Brain microvascular endothelial cell (primary cell): ENCODE data around the gene FUT8.

Source experiments
- DNase-seq: peaks from one replicate; pipeline ENCODE4 v3.0.0-alpha.2; 2020
- H3K27ac ChIP-seq: fragments of 250-450 bp; sonication (Bioruptor Pico); 2 replicates; pipeline ENCODE4 v1.5.1; 2020; ENCODE audit warnings: mild to moderate bottlenecking, moderate library complexity
- H3K27me3 ChIP-seq: fragments of 250-450 bp; sonication (Bioruptor Pico); replicated peaks from 2 replicates; pipeline ENCODE4 v1.5.1; 2020; ENCODE audit warnings: mild to moderate bottlenecking
- H3K36me3 ChIP-seq: fragments of 250-450 bp; sonication (Bioruptor Pico); replicated peaks from 2 replicates; pipeline ENCODE4 v1.5.1; 2020; ENCODE audit warnings: mild to moderate bottlenecking
- H3K4me3 ChIP-seq: 2 replicates; pipeline ENCODE4 v1.5.1; 2011; ENCODE audit warnings: low read depth, mild to moderate bottlenecking, control low read depth, low read length, moderate library complexity
- CTCF ChIP-seq: IDR thresholded peaks from 2 replicates; pipeline ENCODE4 v1.5.1; 2011; ENCODE audit warnings: low read depth, mild to moderate bottlenecking, moderate library complexity, low read length, control low read depth, inconsistent platforms; ENCODE audit errors: missing control alignments
- in situ Hi-C: cut with HindIII; loops from 2 replicates; pipeline ENCODE4 v1.10.0; 2017; ENCODE audit warnings: low sequenced_read_pairs, low pct_ligation_motif_present

Gene FUT8

GRCh38 chr14:65550779-65551643, 138.5 kb downstream of the FUT8 start:
- Histone ChIP-seq H3K27me3 (no peaks in the 10 kb centered on the region), H3K4me3 (no peak overlapping the region), H3K36me3 (no peaks in the 10 kb centered on the region), H3K27ac (no peak overlapping the region)
- no peak for TF ChIP-seq CTCF
- in situ Hi-C loops: no loop called here
- DNase-seq: no peak

GRCh38 chr14:65552724-65553123, 140.2 kb downstream of the FUT8 start:
- no peak for DNase-seq

GRCh38 chr14:65554837-65555236, 142.3 kb downstream of the FUT8 start:
- Histone ChIP-seq H3K4me3 (no peak overlapping the region), H3K27ac (no peak overlapping the region), H3K36me3 (no peaks in the 10 kb centered on the region), H3K27me3 (no peaks in the 10 kb centered on the region)
- no peak for DNase-seq
- no peak for TF ChIP-seq CTCF
- in situ Hi-C loops: no loop called here

More at GRCh38 chr14:65552724-65553123, 140.2 kb downstream of the FUT8 start:
- in situ Hi-C loops: no loop called here
- TF ChIP-seq CTCF: no peak
- H3K36me3 ChIP-seq: no peaks in the 10 kb centered on the region
- no peak overlapping the region for H3K27ac ChIP-seq
- no peaks in the 10 kb centered on the region for H3K27me3 ChIP-seq
- no peak overlapping the region for H3K4me3 ChIP-seq

GRCh38 chr14:65555358-65555757, 142.8 kb downstream of the FUT8 start:
- Histone ChIP-seq H3K27ac (no peak overlapping the region), H3K4me3 (no peak overlapping the region), H3K36me3 (no peaks in the 10 kb centered on the region), H3K27me3 (no peaks in the 10 kb centered on the region)
- TF ChIP-seq CTCF: no peak
- DNase-seq: no peak
- in situ Hi-C loops: no loop called here

GRCh38 chr14:65558363-65558762, 145.8 kb downstream of the FUT8 start:
- H3K27me3 ChIP-seq: no peaks in the 10 kb centered on the region
- no peak overlapping the region for H3K27ac ChIP-seq
- no peak overlapping the region for H3K4me3 ChIP-seq
- H3K36me3 ChIP-seq: no peaks in the 10 kb centered on the region
- DNase-seq: no peak
- TF ChIP-seq CTCF: no peak
- in situ Hi-C loops: no loop called here
